Fibroblast of skin of scalp (primary cell): ENCODE measurements around the gene RHOB.
A peak's percentile ranks its signal among the peaks of the same experiment; 100 is the strongest.

Source experiments
- DNase-seq: peaks from one replicate; pipeline ENCODE4 v3.0.0-alpha.2; 2013

The RHOB gene

GRCh38 chr2:20438334-20439192, 8.3 kb upstream of the RHOB start:
- DNase-seq, result peak; percentile 81

- no peak for DNase-seq
Measured at GRCh38 chr2:20439193-20439475, 7.7 kb upstream of the RHOB start.

- DNase-seq, result no peak
Measured at GRCh38 chr2:20439503-20439902, 7.4 kb upstream of the RHOB start.

GRCh38 chr2:20440001-20440560, 6.8 kb upstream of the RHOB start:
- no peak for DNase-seq

- peak; percentile 54 for DNase-seq
Measured at GRCh38 chr2:20443276-20443920, 3.5 kb upstream of the RHOB start.

GRCh38 chr2:20444101-20444992, 2.5 kb upstream of the RHOB start:
- peak; percentile 74 for DNase-seq

GRCh38 chr2:20444993-20445910, 1.6 kb upstream of the RHOB start:
- DNase-seq, result no peak

GRCh38 chr2:20446255-20446916, 488 bp upstream of the RHOB start:
- no peak for DNase-seq

- peak; percentile 49 for DNase-seq
Measured at GRCh38 chr2:20447437-20448245, 767 bp downstream of the RHOB start.

GRCh38 chr2:20448246-20448976, 1.5 kb downstream of the RHOB start:
- DNase-seq, result peak; percentile 36

- DNase-seq, result no peak
Measured at GRCh38 chr2:20448977-20449306, 2.1 kb downstream of the RHOB start.

GRCh38 chr2:20449501-20450200, 2.8 kb downstream of the RHOB start:
- DNase-seq, result peak; percentile 48

GRCh38 chr2:20450201-20450999, 3.5 kb downstream of the RHOB start:
- DNase-seq, result peak; percentile 88

- DNase-seq, result no peak
Measured at GRCh38 chr2:20451000-20451290, 4.1 kb downstream of the RHOB start.

GRCh38 chr2:20451341-20451740, 4.5 kb downstream of the RHOB start:
- DNase-seq, result peak; percentile 63

- no peak for DNase-seq
Measured at GRCh38 chr2:20451761-20452499, 5.1 kb downstream of the RHOB start.

GRCh38 chr2:20452551-20452950, 5.7 kb downstream of the RHOB start:
- peak; percentile 46 for DNase-seq

- no peak for DNase-seq
Measured at GRCh38 chr2:20453087-20453486, 6.2 kb downstream of the RHOB start.
